Caco-2 (cell line): Measurements from ENCODE around the gene FAM9C. TPM values are rescaled to one million over a fixed set of nuclear protein-coding genes. Genes with fewer than 3 reads are reported as not detected.

Source experiments
- BruUV-seq: library from RNA; stranded (reverse); fragments of 400-500 nt; replicated peaks from 2 replicates; lab custom pipeline; 2021; lab: Mats Ljungman, UMichigan
- CTCF ChIA-PET: fragments of 300-600 bp; sonication (Branson Sonifier 250); formaldehyde crosslinking; loops from one replicate; lab custom pipeline; 2022; ENCODE audit warnings: antibody characterized with exemption; lab: Charles Lee
- POLR2A ChIA-PET: fragments of 300-600 bp; sonication (Branson Sonifier 250); formaldehyde crosslinking; loops from one replicate; lab custom pipeline; 2022; ENCODE audit warnings: antibody characterized with exemption; lab: Charles Lee
- DNase-seq, 2 experiments: peaks; one replicate each; pipeline versions ENCODE4 v3.0.0 to v3.0.0-alpha.2; 2020 to 2022
- H3K27me3 ChIP-seq: replicated peaks from 2 replicates; pipeline ENCODE4 v1.6.0; 2011; ENCODE audit warnings: low read length; ENCODE audit not compliant: control insufficient read depth, insufficient read depth
- H3K36me3 ChIP-seq: 2 replicates; pipeline ENCODE4 v1.5.1; 2011; ENCODE audit warnings: low read length; ENCODE audit not compliant: control insufficient read depth, insufficient read depth
- H3K4me1 ChIP-seq: fragments of 250-450 bp; sonication (Bioruptor Pico); 2 replicates; pipeline ENCODE4 v1.5.1; 2020; ENCODE audit warnings: mild to moderate bottlenecking
- H3K4me3 ChIP-seq: 2 replicates; pipeline ENCODE4 v1.5.1; 2011; ENCODE audit warnings: low read depth, mild to moderate bottlenecking, control low read depth, low read length
- H3K9me3 ChIP-seq: fragments of 250-450 bp; sonication (Bioruptor Pico); 2 replicates; pipeline ENCODE4 v1.5.1; 2020; ENCODE audit warnings: mild to moderate bottlenecking, moderate library complexity
- H3K27ac Mint-ChIP-seq: one replicate; pipeline ENCODE4 v1.8.0; 2022; ENCODE audit warnings: mixed read lengths; ENCODE audit not compliant: unreplicated experiment
- H3K27me3 Mint-ChIP-seq: one replicate; pipeline ENCODE4 v1.8.0; 2022; ENCODE audit warnings: mixed read lengths; ENCODE audit not compliant: insufficient read depth, unreplicated experiment
- H3K36me3 Mint-ChIP-seq: one replicate; pipeline ENCODE4 v1.8.0; 2022; ENCODE audit warnings: mild to moderate bottlenecking, mixed read lengths; ENCODE audit not compliant: insufficient read depth, unreplicated experiment
- H3K4me1 Mint-ChIP-seq: one replicate; pipeline ENCODE4 v1.8.0; 2022; ENCODE audit warnings: low read depth, mixed read lengths; ENCODE audit not compliant: unreplicated experiment
- H3K4me3 Mint-ChIP-seq: one replicate; pipeline ENCODE4 v1.8.0; 2022; ENCODE audit warnings: mild to moderate bottlenecking, moderate library complexity, mixed read lengths; ENCODE audit not compliant: unreplicated experiment
- H3K9me3 Mint-ChIP-seq: one replicate; pipeline ENCODE4 v1.8.0; 2022; ENCODE audit warnings: mixed read lengths; ENCODE audit not compliant: unreplicated experiment
- CTCF ChIP-seq, 2 experiments: fragments of 200-600 bp in 1 of 2; IDR thresholded peaks; 1 replicate in 1 of 2; 2 replicates in 1 of 2; pipeline versions ENCODE4 v1.5.1 to v1.8.0; 2011 to 2022; ENCODE audit warnings: antibody characterized with exemption in 1 of 2, control low read depth in 1 of 2, inconsistent platforms in 1 of 2, low read depth in 1 of 2, low read length in 1 of 2, mild to moderate bottlenecking in 1 of 2, moderate library complexity in 1 of 2; ENCODE audit not compliant: insufficient read depth in 1 of 2, severe bottlenecking in 1 of 2, unreplicated experiment in 1 of 2
- intact Hi-C: fragments of 100-400 bp; cut with micrococcal nuclease; formaldehyde crosslinking; loops from one replicate; pipeline ENCODE4 v1.10.0; 2022; ENCODE audit not compliant: unreplicated experiment
- total RNA-seq: library from RNA; stranded (reverse); gene quantifications from 2 replicates; pipeline ENCODE4 v1.2.3, GENCODE V29; 2022

FAM9C gene
- total RNA-seq, 1 experiment from 2014 or later: not detected

- Histone ChIP-seq H3K9me3 (no peaks in the 10 kb centered on the region), H3K4me1 (peaks cover 15% of the 10 kb centered on the region), H3K4me3 (no peak overlapping the region), H3K36me3 (no peaks in the 10 kb centered on the region), H3K27me3 (no peaks in the 10 kb centered on the region)
- Mint-ChIP-seq H3K27ac (no peak overlapping the region), H3K27me3 (no peaks in the 10 kb centered on the region), H3K36me3 (no peaks in the 10 kb centered on the region), H3K9me3 (no peaks in the 10 kb centered on the region), H3K4me1 (peaks cover 13% of the 10 kb centered on the region), H3K4me3 (no peak overlapping the region)
- no peak for TF ChIP-seq CTCF (IDR thresholded peaks at IDR 0.05; ENCODE audit: insufficient read depth in 1 of 2, low read depth in 1 of 2, low read length in 1 of 2, severe bottlenecking in 1 of 2, unreplicated experiment in 1 of 2)
- intact Hi-C loops: no loop called here
- POLR2A ChIA-PET: no interaction called here
- DNase-seq: no peak
- CTCF ChIA-PET: no interaction called here
- no TSS peak for BruUV-seq
These were observed 34.6 kb downstream of the FAM9C start for GRCh38 chrX:13009844-13010243.

GRCh38 chrX:13009273-13009672 is 35.1 kb downstream of the FAM9C start:
- Histone ChIP-seq H3K27me3 (no peaks in the 10 kb centered on the region), H3K4me1 (peaks cover 12% of the 10 kb centered on the region), H3K9me3 (no peaks in the 10 kb centered on the region), H3K36me3 (no peaks in the 10 kb centered on the region), H3K4me3 (no peak overlapping the region)
- CTCF ChIA-PET: no interaction called here
- H3K27ac Mint-ChIP-seq: no peak overlapping the region
- no peak overlapping the region for H3K4me3 Mint-ChIP-seq
- intact Hi-C loops: no loop called here
- POLR2A ChIA-PET: no interaction called here
- no peaks in the 10 kb centered on the region for H3K9me3 Mint-ChIP-seq
- DNase-seq: no peak
- TF ChIP-seq CTCF (IDR thresholded peaks at IDR 0.05; ENCODE audit: insufficient read depth in 1 of 2, low read depth in 1 of 2, low read length in 1 of 2, severe bottlenecking in 1 of 2, unreplicated experiment in 1 of 2): no peak
- peaks cover 13% of the 10 kb centered on the region for H3K4me1 Mint-ChIP-seq
- no peaks in the 10 kb centered on the region for H3K36me3 Mint-ChIP-seq
- BruUV-seq: no TSS peak
- H3K27me3 Mint-ChIP-seq: no peaks in the 10 kb centered on the region

GRCh38 chrX:13008851-13009250 is 35.6 kb downstream of the FAM9C start:
- intact Hi-C loops: no loop called here
- no peak for TF ChIP-seq CTCF (IDR thresholded peaks at IDR 0.05; ENCODE audit: insufficient read depth in 1 of 2, low read depth in 1 of 2, low read length in 1 of 2, severe bottlenecking in 1 of 2, unreplicated experiment in 1 of 2)
- H3K27me3 ChIP-seq: no peaks in the 10 kb centered on the region
- H3K4me3 ChIP-seq: no peak overlapping the region
- peaks cover 8% of the 10 kb centered on the region for H3K4me1 ChIP-seq
- no peak overlapping the region for H3K4me3 Mint-ChIP-seq
- H3K9me3 ChIP-seq: no peaks in the 10 kb centered on the region
- DNase-seq: no peak
- ChIA-PET CTCF (no interaction called here), POLR2A (no interaction called here)
- H3K9me3 Mint-ChIP-seq: no peaks in the 10 kb centered on the region
- H3K27me3 Mint-ChIP-seq: no peaks in the 10 kb centered on the region
- peaks cover 13% of the 10 kb centered on the region for H3K4me1 Mint-ChIP-seq
- BruUV-seq: no TSS peak
- no peaks in the 10 kb centered on the region for H3K36me3 ChIP-seq
- H3K27ac Mint-ChIP-seq: no peak overlapping the region
- no peaks in the 10 kb centered on the region for H3K36me3 Mint-ChIP-seq
